Measurements from ENCODE around the gene ZNF575. TPM values are rescaled to one million over a fixed set of nuclear protein-coding genes. Genes with fewer than 3 reads are reported as not detected.

ZNF575 gene
- total and polyA plus RNA-seq, 12 donors: 0.22 to 2.9 (median 0.87) TPM; not detected in 2

DNA sequence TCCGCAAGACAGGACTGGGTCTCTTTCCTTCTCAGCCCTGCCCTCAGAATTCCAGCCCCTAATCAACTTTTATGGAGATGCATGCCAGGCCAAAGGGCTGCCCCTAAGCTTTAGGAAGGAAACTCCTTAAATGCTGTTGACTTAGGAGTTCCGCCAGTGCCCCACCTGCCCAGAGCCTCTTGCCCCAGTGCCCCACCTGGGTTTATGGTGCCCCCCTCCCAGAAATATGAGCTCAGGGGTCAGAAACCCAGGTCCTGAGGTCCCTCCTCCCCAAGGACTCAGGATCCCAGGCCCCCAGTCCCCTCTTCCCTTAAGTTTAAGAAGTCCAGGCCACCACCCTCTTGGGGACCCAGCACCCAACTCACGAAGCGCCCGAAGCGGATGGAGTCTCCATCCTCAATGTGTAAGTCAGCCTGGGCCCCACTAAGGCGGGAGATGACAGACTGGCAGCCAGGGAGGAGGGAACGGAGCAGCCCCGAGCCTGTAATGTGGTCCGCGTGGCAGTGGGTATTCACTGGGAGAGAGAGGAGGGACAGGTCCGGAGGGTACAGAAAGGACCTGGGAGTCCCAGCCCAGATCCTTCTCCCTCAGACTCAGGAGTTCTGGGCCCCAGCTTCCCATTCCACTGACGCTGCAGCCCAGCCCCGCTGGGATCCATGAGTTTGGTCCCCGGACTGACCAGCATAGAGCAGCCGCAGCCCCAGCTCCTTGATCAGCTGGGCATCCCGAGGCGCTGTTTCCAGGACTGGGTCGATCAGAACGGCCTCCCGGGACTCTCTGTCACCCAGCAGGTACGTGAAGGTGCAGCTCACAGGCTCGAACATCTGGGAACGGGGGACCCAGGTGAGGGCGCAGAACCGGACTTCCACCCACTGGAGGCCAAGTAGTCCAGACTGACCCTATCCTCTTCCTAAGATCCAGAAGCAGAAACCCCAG lies 6.9 kb upstream of the ZNF575 start:
- WGBS, 4 donors: 14 to 28% (median 19%) methylated on average over 8 to 26 of the region's 26 CpGs
- Histone ChIP-seq H3K4me3 (peak overlapping the region; percentile 58 to 78 (median 70)), H3K27ac (peak overlapping the region in 4 of 5 donors; percentile 84 to 94 (median 88)), H3K27me3 (no peaks in the 10 kb centered on the region), H3K9me3 (replicated peaks in 1 of 3) (no peaks in the 10 kb centered on the region), H3K4me1 (replicated peaks in 1 of 2) (peaks cover 12 to 34% of the 10 kb centered on the region in 2 donors), H3K36me3 (replicated peaks in 1 of 2) (no peaks in the 10 kb centered on the region)
- DNase-seq: peak; percentile 30 to 70 (median 43)
- intact Hi-C loops (cut with DNase I): no loop called here
- TF ChIP-seq, protein P1, sequence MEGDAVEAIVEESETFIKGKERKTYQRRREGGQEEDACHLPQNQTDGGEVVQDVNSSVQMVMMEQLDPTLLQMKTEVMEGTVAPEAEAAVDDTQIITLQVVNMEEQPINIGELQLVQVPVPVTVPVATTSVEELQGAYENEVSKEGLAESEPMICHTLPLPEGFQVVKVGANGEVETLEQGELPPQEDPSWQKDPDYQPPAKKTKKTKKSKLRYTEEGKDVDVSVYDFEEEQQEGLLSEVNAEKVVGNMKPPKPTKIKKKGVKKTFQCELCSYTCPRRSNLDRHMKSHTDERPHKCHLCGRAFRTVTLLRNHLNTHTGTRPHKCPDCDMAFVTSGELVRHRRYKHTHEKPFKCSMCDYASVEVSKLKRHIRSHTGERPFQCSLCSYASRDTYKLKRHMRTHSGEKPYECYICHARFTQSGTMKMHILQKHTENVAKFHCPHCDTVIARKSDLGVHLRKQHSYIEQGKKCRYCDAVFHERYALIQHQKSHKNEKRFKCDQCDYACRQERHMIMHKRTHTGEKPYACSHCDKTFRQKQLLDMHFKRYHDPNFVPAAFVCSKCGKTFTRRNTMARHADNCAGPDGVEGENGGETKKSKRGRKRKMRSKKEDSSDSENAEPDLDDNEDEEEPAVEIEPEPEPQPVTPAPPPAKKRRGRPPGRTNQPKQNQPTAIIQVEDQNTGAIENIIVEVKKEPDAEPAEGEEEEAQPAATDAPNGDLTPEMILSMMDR (IDR thresholded peaks at IDR 0.05): no peak
- TF ChIP-seq POLR2A (IDR thresholded peaks at IDR 0.05): no peak

DNA sequence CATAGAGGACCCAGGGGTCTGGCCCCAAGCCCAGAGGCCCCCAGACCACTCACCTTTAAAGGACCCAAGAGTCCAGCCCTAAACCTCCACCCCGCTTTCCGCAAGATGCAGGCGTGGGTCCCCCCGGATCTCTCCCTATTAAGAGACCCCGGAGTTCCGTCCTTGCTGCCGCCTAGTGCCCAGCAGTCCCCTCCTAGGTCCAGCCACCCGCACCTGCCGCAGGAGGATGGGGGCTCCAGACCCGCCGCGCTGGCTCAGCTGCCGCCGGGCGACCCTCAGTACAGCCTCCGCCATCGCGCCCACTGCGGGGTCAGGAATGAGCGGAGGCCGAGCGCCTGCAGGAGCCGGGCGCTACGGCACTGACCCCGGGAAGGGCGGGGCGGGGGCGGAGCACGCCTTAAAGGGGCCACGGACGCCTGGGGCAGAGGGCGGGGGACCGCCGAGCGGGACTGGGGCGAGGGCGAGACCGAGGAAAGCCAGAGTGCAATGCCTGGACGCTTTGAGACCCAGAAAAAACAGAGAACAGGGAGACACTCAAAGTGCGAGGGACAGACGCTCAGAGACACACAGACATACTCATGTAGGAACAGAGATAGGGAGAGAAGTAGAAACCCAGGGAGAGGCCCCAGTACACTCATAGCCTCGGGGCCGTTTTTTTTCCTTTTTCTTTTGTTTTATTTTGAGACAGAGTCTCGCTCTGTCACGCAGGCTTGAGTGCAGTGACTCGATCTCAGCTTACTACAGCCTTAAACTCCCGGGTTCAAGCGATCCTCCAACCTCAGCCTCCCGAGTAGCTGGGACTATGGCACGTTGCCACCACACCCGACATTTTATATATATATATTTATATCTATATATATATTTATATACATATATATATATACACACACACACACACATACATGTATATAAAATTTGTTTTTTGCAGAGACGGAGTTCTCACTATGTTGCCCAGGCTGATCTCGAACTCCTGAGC lies 5.8 kb upstream of the ZNF575 start, which contains the start of gene ETHE1:
Gene ETHE1 (minus strand): TSS at position 318 of the 976 bp plus-strand sequence. CDS start 24 bp downstream, at position 294.
- H3K4me1 ChIP-seq (replicated peaks in 1 of 2): peaks cover 13 to 34% of the 10 kb centered on the region in 2 donors
- H3K36me3 ChIP-seq (replicated peaks in 1 of 2): no peaks in the 10 kb centered on the region
- peak within 1 kb of the TSS; percentile 84 to 94 (median 84) for H3K27ac ChIP-seq
- peak; percentile 80 to 89 (median 85) for DNase-seq
- intact Hi-C loops (cut with DNase I): no loop called here
- TF ChIP-seq POLR2A (IDR thresholded peaks at IDR 0.05): peak; percentile 72 to 84
- TF ChIP-seq, protein P1 (IDR thresholded peaks at IDR 0.05): no peak
- no peaks in the 10 kb centered on the region for H3K9me3 ChIP-seq (replicated peaks in 1 of 3)
- peak within 1 kb of the TSS; percentile 58 to 78 (median 70) for H3K4me3 ChIP-seq
- 3 to 5% (median 5%) methylated on average over 33 to 54 of the region's 54 CpGs for WGBS, 4 donors
- no peaks in the 10 kb centered on the region for H3K27me3 ChIP-seq

DNA sequence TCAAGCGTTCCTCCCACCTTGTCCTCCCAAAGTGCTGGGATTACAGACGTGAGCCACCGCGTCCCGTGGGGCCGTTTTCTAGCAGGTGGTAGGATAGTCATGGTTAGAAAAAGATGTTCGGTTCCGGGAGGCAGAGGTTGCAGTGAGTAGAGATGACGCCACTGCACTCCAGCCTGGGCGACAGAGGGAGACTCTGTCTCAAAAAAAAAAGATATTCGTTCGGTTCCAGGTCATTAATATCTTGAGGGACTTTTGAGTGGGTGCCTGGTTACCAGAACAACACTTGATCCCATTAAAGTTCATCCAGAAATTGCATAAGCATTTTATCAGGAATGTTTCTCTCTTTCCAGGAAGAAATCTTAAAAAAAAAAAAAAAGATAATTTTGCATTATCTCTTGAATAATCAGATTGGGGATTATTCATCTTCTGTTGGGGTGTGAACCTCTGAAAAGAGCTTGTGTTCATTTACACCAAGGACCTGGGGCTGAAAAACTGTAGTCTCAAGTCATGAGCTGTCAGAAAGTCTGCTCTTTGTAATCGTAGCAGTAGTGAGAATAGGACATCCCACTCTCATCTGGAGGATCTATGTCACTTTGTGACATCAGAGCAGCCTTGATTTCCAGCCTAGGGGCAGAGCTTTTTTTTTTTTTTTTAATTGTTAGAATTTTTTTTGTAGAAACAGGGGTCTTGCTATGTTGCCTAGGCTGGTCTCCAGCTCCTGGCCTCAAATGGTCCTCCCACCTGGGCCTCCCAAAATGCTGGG lies 4.9 kb upstream of the ZNF575 start:
- peak overlapping the region; percentile 84 to 94 (median 84) for H3K27ac ChIP-seq
- TF ChIP-seq, protein P1 (IDR thresholded peaks at IDR 0.05): no peak
- TF ChIP-seq POLR2A (IDR thresholded peaks at IDR 0.05): no peak
- no peaks in the 10 kb centered on the region for H3K27me3 ChIP-seq
- no peaks in the 10 kb centered on the region for H3K36me3 ChIP-seq (replicated peaks in 1 of 2)
- peaks cover 18 to 34% of the 10 kb centered on the region in 2 donors for H3K4me1 ChIP-seq (replicated peaks in 1 of 2)
- intact Hi-C loops (cut with DNase I): no loop called here
- DNase-seq: peak in 6 of 7 donors; percentile 57 to 75 (median 70)
- 12 to 19% (median 17%) methylated on average over 13 of the region's 13 CpGs for WGBS, 4 donors
- H3K9me3 ChIP-seq (replicated peaks in 1 of 3): no peaks in the 10 kb centered on the region
- H3K4me3 ChIP-seq: peak overlapping the region in 1 of 4 donors; percentile 78
